Suprapubic skin (tissue), 4 donors: ENCODE results near the gene SLC43A3. TPM values are rescaled to one million over a fixed set of nuclear protein-coding genes. Genes with fewer than 3 reads are reported as not detected.

Experiments
- DNase-seq, 2 donors: peaks; one replicate each; pipeline ENCODE4 v3.0.0-alpha.2; 2019; ENCODE audit warnings: low spot score in 2 of 2
- H3K27ac ChIP-seq: fragments of 200-600 bp; sonication (generic); one replicate; pipeline ENCODE4 v1.5.1; 2019
- H3K27me3 ChIP-seq: fragments of 200-600 bp; sonication (generic); one replicate; pipeline ENCODE4 v1.5.1; 2019
- H3K36me3 ChIP-seq: fragments of 200-600 bp; sonication (generic); one replicate; pipeline ENCODE4 v1.5.1; 2019
- H3K4me1 ChIP-seq: fragments of 200-600 bp; sonication (generic); one replicate; pipeline ENCODE4 v1.5.1; 2019
- H3K4me3 ChIP-seq: fragments of 200-600 bp; sonication (generic); one replicate; pipeline ENCODE4 v1.5.1; 2019; ENCODE audit warnings: mild to moderate bottlenecking
- H3K9me3 ChIP-seq: fragments of 200-600 bp; sonication (generic); one replicate; pipeline ENCODE4 v1.5.1; 2019
- CTCF ChIP-seq, 2 donors: fragments of 200-600 bp in 1 of 2; fragments of 450-650 bp in 1 of 2; sonication (generic) in 1 of 2; IDR thresholded peaks; one replicate each; pipeline ENCODE4 v1.5.1; 2016 to 2019; ENCODE audit warnings: antibody characterized with exemption in 2 of 2, mild to moderate bottlenecking in 1 of 2, moderate library complexity in 1 of 2
- EP300 ChIP-seq: sonication (generic); formaldehyde crosslinking; IDR thresholded peaks from one replicate; pipeline ENCODE4 v1.6.1; 2017; ENCODE audit warnings: antibody characterized with exemption
- POLR2A ChIP-seq, 2 donors: fragments of 450-650 bp; IDR thresholded peaks; one replicate each; pipeline ENCODE4 v1.6.1; 2017; ENCODE audit warnings: antibody characterized with exemption in 2 of 2, mild to moderate bottlenecking in 2 of 2, moderate library complexity in 2 of 2
- POLR2AphosphoS5 ChIP-seq, 3 donors: sonication (generic); formaldehyde crosslinking; IDR thresholded peaks; one replicate each; pipeline ENCODE4 v1.6.1; 2017; ENCODE audit warnings: antibody characterized with exemption in 3 of 3
- WGBS: methylation state at CpG from one replicate; pipeline ENCODE4 v1.1.5; 2018; 5-methylcytosine and 5-hydroxymethylcytosine counted together
- total RNA-seq, 4 donors: library from RNA; depleted of rRNA; stranded (reverse); fragments of >200 nt; gene quantifications; one replicate each; pipeline ENCODE4 v1.1.0, GENCODE V29; 2016

The SLC43A3 gene
- total RNA-seq, 4 donors from 2014 or later: 44.5 to 70.4 (median 60.0) TPM

GRCh38 chr11:57436031-57436430 lies 9.1 kb upstream of the SLC43A3 start:
- TF ChIP-seq CTCF (IDR thresholded peaks at IDR 0.05) (no peak), POLR2AphosphoS5 (IDR thresholded peaks at IDR 0.05) (no peak), POLR2A (IDR thresholded peaks at IDR 0.05) (no peak), EP300 (no peak)
- 94% methylated on average over 7 of the region's 7 CpGs for WGBS
- Histone ChIP-seq H3K27ac (no peak overlapping the region), H3K27me3 (no peaks in the 10 kb centered on the region), H3K4me3 (no peak overlapping the region), H3K9me3 (no peaks in the 10 kb centered on the region), H3K36me3 (no peaks in the 10 kb centered on the region), H3K4me1 (peaks cover 23% of the 10 kb centered on the region)
- DNase-seq: no peak

GRCh38 chr11:57434640-57435546 lies 8.0 kb upstream of the SLC43A3 start:
- no peak overlapping the region for H3K27ac ChIP-seq
- TF ChIP-seq POLR2A (IDR thresholded peaks at IDR 0.05) (no peak), CTCF (IDR thresholded peaks at IDR 0.05) (no peak), EP300 (no peak), POLR2AphosphoS5 (IDR thresholded peaks at IDR 0.05) (peak in 2 of 3 donors; percentile 55 to 90)
- no peaks in the 10 kb centered on the region for H3K36me3 ChIP-seq
- WGBS: 46% methylated on average over 15 of the region's 15 CpGs
- no peaks in the 10 kb centered on the region for H3K9me3 ChIP-seq
- no peaks in the 10 kb centered on the region for H3K27me3 ChIP-seq
- no peak for DNase-seq
- H3K4me3 ChIP-seq: no peak overlapping the region
- peaks cover 27% of the 10 kb centered on the region for H3K4me1 ChIP-seq

GRCh38 chr11:57432714-57433163 lies 5.8 kb upstream of the SLC43A3 start:
- no peaks in the 10 kb centered on the region for H3K36me3 ChIP-seq
- TF ChIP-seq EP300: no peak
- TF ChIP-seq POLR2AphosphoS5 (IDR thresholded peaks at IDR 0.05): no peak
- no peak for TF ChIP-seq CTCF (IDR thresholded peaks at IDR 0.05)
- TF ChIP-seq POLR2A (IDR thresholded peaks at IDR 0.05): no peak
- H3K4me1 ChIP-seq: peaks cover 34% of the 10 kb centered on the region
- 52% methylated on average over 7 of the region's 7 CpGs for WGBS
- no peaks in the 10 kb centered on the region for H3K27me3 ChIP-seq
- no peak for DNase-seq
- H3K9me3 ChIP-seq: no peaks in the 10 kb centered on the region
- H3K4me3 ChIP-seq: no peak overlapping the region
- H3K27ac ChIP-seq: no peak overlapping the region

GRCh38 chr11:57432149-57432561 lies 5.2 kb upstream of the SLC43A3 start:
- peaks cover 40% of the 10 kb centered on the region for H3K4me1 ChIP-seq
- no peak overlapping the region for H3K4me3 ChIP-seq
- H3K36me3 ChIP-seq: no peaks in the 10 kb centered on the region
- no peak overlapping the region for H3K27ac ChIP-seq
- 46% methylated on average over 5 of the region's 5 CpGs for WGBS
- TF ChIP-seq CTCF (IDR thresholded peaks at IDR 0.05): no peak
- no peak for TF ChIP-seq POLR2AphosphoS5 (IDR thresholded peaks at IDR 0.05)
- no peak for TF ChIP-seq EP300
- TF ChIP-seq POLR2A (IDR thresholded peaks at IDR 0.05): no peak
- DNase-seq: no peak
- H3K9me3 ChIP-seq: no peaks in the 10 kb centered on the region
- no peaks in the 10 kb centered on the region for H3K27me3 ChIP-seq

GRCh38 chr11:57430952-57431351 lies 4.0 kb upstream of the SLC43A3 start:
- Histone ChIP-seq H3K27ac (no peak overlapping the region), H3K4me3 (no peak overlapping the region), H3K9me3 (no peaks in the 10 kb centered on the region), H3K36me3 (no peaks in the 10 kb centered on the region), H3K4me1 (peaks cover 52% of the 10 kb centered on the region), H3K27me3 (no peaks in the 10 kb centered on the region)
- TF ChIP-seq POLR2AphosphoS5 (IDR thresholded peaks at IDR 0.05): no peak
- TF ChIP-seq POLR2A (IDR thresholded peaks at IDR 0.05): no peak
- TF ChIP-seq EP300: no peak
- no peak for TF ChIP-seq CTCF (IDR thresholded peaks at IDR 0.05)
- DNase-seq: no peak
- WGBS: 100% methylated on average over 1 of the region's 1 CpG
